Choroid plexus epithelial cell (primary cell): Measurements from ENCODE around the gene TBXAS1.
"Not testable (repeated sequence)": the region's sequence is repeated elsewhere in the genome, so short reads cannot be mapped to it uniquely, and the experiment has no call there.

Experiments used
- DNase-seq: peaks from one replicate; pipeline ENCODE4 v3.0.0-alpha.2; 2010; ENCODE audit warnings: low read depth
- H3K4me3 ChIP-seq: 2 replicates; pipeline ENCODE4 v1.5.1; 2011; ENCODE audit warnings: low read depth, mild to moderate bottlenecking, control low read depth, low read length, moderate library complexity
- CTCF ChIP-seq: conservative IDR thresholded peaks from 2 replicates; pipeline ENCODE4 v1.5.1; 2011; ENCODE audit warnings: low read depth, mild to moderate bottlenecking, control low read depth, inconsistent platforms, low read length, moderate library complexity

Gene TBXAS1

DNA sequence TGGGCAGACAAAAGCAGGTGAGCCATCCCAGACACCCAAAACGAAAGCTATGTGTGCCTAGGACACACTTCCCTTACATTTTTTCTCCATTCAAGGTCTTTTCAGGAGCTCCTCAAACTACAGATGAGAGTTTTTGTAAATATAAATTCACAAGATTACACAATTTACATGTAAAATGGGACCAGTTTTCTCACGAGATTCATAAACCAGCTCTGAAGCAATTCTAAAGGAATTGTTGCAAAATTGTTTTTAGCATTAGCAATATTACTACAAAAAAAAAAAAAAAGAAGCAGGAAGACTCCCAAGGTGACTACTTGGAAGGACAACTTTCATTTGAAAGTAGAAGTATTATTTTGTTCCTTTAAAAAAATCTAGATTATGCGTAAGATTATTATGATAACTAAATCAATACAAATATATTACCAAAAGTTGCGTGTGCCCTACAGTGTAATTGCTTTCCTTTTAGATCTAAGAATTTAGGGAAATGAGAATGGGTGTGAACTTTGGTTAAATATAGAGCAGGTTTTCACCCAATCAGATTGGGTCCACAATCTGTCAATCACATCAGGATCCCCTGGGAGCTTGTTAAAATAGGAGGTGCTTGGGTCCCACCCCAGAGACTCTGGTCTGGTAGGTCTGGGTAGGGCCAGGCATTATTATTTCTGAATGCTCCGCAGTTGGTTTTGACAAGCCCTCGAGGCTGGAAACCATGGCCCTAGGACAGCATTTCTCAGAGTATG lies 72.2 kb downstream of the TBXAS1 start:
- no peak overlapping the region for H3K4me3 ChIP-seq
- no peak for DNase-seq
- TF ChIP-seq CTCF: no peak

DNA sequence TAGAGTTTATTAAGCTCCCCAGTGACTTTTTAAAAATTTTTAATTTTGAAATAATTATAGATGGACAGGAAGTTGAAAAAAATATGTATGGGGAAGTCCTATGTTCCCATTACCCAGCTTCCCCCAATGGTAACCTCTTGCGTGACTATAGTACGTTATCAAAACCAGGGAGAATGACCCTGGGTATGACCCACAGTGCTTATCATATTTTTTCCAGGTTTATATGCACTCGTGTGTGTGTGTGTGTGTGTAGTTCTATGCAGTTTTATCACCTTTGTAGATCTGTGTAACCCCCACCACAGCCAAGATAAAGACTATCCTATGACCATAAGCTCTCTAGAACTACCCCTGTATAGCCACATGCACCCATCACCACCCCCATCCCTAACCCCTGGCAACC lies 72.8 kb downstream of the TBXAS1 start:
- H3K4me3 ChIP-seq: no peak overlapping the region
- TF ChIP-seq CTCF: no peak
- no peak for DNase-seq

DNA sequence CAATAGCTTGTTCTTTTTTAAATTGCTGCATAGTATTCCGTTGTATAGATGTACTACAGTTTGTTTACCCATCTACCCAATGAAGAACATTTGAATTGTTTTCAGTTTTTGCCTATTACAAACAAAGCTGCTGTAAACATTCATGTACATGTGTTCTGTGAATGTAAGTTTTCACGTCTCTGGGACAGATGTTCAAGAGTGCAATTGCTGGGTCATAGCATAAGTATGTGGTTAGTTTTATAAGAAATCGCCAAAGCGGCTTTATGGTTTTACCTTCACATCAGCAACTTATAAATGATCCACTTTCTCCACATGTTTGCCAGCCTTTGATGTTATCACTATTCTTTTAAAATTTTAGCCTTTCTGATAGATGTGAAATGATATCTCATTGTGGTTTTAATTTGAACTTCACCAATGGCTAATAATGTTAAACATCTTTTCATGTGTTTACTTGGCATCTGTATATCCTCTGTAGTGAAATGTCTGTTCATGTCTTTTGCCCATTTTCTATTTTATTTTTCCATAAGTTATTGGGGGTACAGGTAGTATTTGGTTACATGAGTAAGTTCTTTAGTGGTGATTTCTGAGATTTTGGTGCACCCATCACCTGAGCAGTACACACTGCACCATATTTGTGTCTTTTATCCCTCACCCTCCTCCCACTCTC lies 73.5 kb downstream of the TBXAS1 start:
- H3K4me3 ChIP-seq: no peak overlapping the region
- no peak for TF ChIP-seq CTCF
- DNase-seq: no peak

- not testable (repeated sequence) for H3K4me3 ChIP-seq, DNase-seq
These were observed 74.0 kb downstream of the TBXAS1 start for GRCh38 chr7:139903103-139903477.

GRCh38 chr7:139906879-139907278 lies 77.8 kb downstream of the TBXAS1 start:
- no peak overlapping the region for H3K4me3 ChIP-seq
- no peak for TF ChIP-seq CTCF
- no peak for DNase-seq

DNA sequence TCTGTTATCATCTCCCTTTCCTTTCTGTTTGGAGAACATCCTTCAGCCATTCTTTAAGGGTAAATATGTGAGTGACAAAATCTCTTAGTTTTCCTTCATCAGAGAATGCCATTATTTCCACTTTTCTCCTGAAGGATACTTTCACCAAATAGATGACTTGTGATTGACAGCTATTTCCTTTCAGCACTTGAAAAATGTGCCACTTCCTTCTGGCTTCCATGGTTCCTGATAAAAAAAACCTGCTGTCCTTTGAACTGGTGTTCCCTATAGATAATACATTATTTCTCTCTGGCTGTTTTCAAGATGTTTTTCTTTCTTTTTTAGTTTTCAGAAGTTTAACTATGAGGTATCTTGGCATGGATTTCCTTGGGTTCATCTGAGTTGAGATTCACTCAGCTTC lies 79.7 kb downstream of the TBXAS1 start:
- TF ChIP-seq CTCF: no peak
- no peak overlapping the region for H3K4me3 ChIP-seq
- DNase-seq: no peak

- TF ChIP-seq CTCF: no peak
- H3K4me3 ChIP-seq: no peak overlapping the region
- DNase-seq: peak; percentile 91
These were observed 80.5 kb downstream of the TBXAS1 start for GRCh38 chr7:139909379-139910050.
